GM12891 (cell line): ENCODE data around the gene KCTD10.

Source experiments
- DNase-seq: peaks from one replicate; pipeline ENCODE4 v3.0.0; 2011; ENCODE audit warnings: low spot score; ENCODE audit not compliant: insufficient read length
- FAIRE-seq: peaks from 2 replicates; lab custom pipeline; 2011; peaks lifted over from hg19 to GRCh38; lab: Jason Lieb, UNC
- PAX5 ChIP-seq: IDR thresholded peaks from 2 replicates; pipeline ENCODE4 v1.6.1; 2011; ENCODE audit warnings: low read length, moderate library complexity, mild to moderate bottlenecking; ENCODE audit not compliant: insufficient read depth, severe bottlenecking
- POLR2A ChIP-seq: IDR thresholded peaks from 2 replicates; pipeline ENCODE4 v1.6.1; 2011; ENCODE audit warnings: low read depth, low read length, control low read depth
- POLR2AphosphoS5 ChIP-seq: IDR thresholded peaks from 2 replicates; pipeline ENCODE4 v1.6.1; 2011; ENCODE audit warnings: low read depth, low read length, control low read depth
- POU2F2 ChIP-seq: IDR thresholded peaks from 2 replicates; pipeline ENCODE4 v1.6.1; 2011; ENCODE audit warnings: low read depth, mild to moderate bottlenecking, control low read depth, low read length, moderate library complexity
- SPI1 ChIP-seq: IDR thresholded peaks from 2 replicates; pipeline ENCODE4 v1.6.1; 2011; ENCODE audit warnings: low read depth, low read length, control low read depth
- TAF1 ChIP-seq: IDR thresholded peaks from 2 replicates; pipeline ENCODE4 v1.6.1; 2011; ENCODE audit warnings: low read depth, low read length, control low read depth

KCTD10 gene

GRCh38 chr12:109495012-109495411 lies 17.9 kb upstream of the KCTD10 start:
- TF ChIP-seq TAF1 (no peak), POLR2AphosphoS5 (no peak), PAX5 (no peak)
- no peak for DNase-seq
- no peak for FAIRE-seq

- TF ChIP-seq PAX5: no peak
- TF ChIP-seq POU2F2: no peak
- no peak for TF ChIP-seq SPI1
- TF ChIP-seq POLR2A: no peak
- TF ChIP-seq POLR2AphosphoS5: no peak
- TF ChIP-seq TAF1: no peak
- FAIRE-seq (no peak), DNase-seq (no peak)
Measured at GRCh38 chr12:109494348-109494881, 17.3 kb upstream of the KCTD10 start.

GRCh38 chr12:109493938-109494337 lies 16.8 kb upstream of the KCTD10 start:
- FAIRE-seq (no peak), DNase-seq (no peak)
- TF ChIP-seq TAF1: no peak
- no peak for TF ChIP-seq PAX5
- TF ChIP-seq POLR2AphosphoS5: no peak
- no peak for TF ChIP-seq SPI1
- no peak for TF ChIP-seq POLR2A
- no peak for TF ChIP-seq POU2F2

- no peak for FAIRE-seq
- TF ChIP-seq POLR2A (no peak), SPI1 (no peak), TAF1 (no peak), POLR2AphosphoS5 (no peak), POU2F2 (no peak), PAX5 (no peak)
- no peak for DNase-seq
Measured at GRCh38 chr12:109493090-109493489, 16.0 kb upstream of the KCTD10 start.

- TF ChIP-seq PAX5 (no peak), SPI1 (no peak), TAF1 (no peak), POLR2A (no peak), POLR2AphosphoS5 (no peak), POU2F2 (no peak)
- FAIRE-seq (no peak), DNase-seq (no peak)
Measured at GRCh38 chr12:109492371-109492770, 15.3 kb upstream of the KCTD10 start.

- DNase-seq (no peak), FAIRE-seq (no peak)
- TF ChIP-seq POU2F2: no peak
- TF ChIP-seq TAF1: no peak
- no peak for TF ChIP-seq POLR2A
- TF ChIP-seq SPI1: no peak
- TF ChIP-seq PAX5: no peak
- TF ChIP-seq POLR2AphosphoS5: no peak
Measured at GRCh38 chr12:109491671-109492070, 14.6 kb upstream of the KCTD10 start.

- TF ChIP-seq PAX5: no peak
- TF ChIP-seq TAF1: no peak
- DNase-seq (no peak), FAIRE-seq (no peak)
Measured at GRCh38 chr12:109489955-109490565, 13.0 kb upstream of the KCTD10 start.

GRCh38 chr12:109489016-109489954 lies 12.2 kb upstream of the KCTD10 start:
- FAIRE-seq: no peak
- DNase-seq: no peak
- no peak for TF ChIP-seq TAF1
- no peak for TF ChIP-seq POU2F2
- TF ChIP-seq POLR2AphosphoS5: no peak
- TF ChIP-seq SPI1: no peak
- TF ChIP-seq PAX5: no peak
- TF ChIP-seq POLR2A: no peak

- DNase-seq (no peak), FAIRE-seq (no peak)
- no peak for TF ChIP-seq SPI1
- no peak for TF ChIP-seq POLR2AphosphoS5
- no peak for TF ChIP-seq PAX5
- no peak for TF ChIP-seq TAF1
- TF ChIP-seq POLR2A: no peak
- no peak for TF ChIP-seq POU2F2
Measured at GRCh38 chr12:109488051-109488665, 11.1 kb upstream of the KCTD10 start.
